GM12864 (cell line): ENCODE measurements around the gene CTDP1.

Source experiments
- DNase-seq: peaks from one replicate; pipeline ENCODE4 v3.0.0-alpha.2; 2011; ENCODE audit warnings: low read depth
- H3K4me3 ChIP-seq: 2 replicates; pipeline ENCODE4 v1.5.1; 2011; ENCODE audit warnings: mild to moderate bottlenecking, low read depth, low read length, control low read depth
- CTCF ChIP-seq: IDR thresholded peaks from 2 replicates; pipeline ENCODE4 v1.5.1; 2011; ENCODE audit warnings: low read depth, mild to moderate bottlenecking, moderate library complexity, low read length, control low read depth, inconsistent platforms; ENCODE audit errors: missing control alignments

The CTDP1 gene

DNA sequence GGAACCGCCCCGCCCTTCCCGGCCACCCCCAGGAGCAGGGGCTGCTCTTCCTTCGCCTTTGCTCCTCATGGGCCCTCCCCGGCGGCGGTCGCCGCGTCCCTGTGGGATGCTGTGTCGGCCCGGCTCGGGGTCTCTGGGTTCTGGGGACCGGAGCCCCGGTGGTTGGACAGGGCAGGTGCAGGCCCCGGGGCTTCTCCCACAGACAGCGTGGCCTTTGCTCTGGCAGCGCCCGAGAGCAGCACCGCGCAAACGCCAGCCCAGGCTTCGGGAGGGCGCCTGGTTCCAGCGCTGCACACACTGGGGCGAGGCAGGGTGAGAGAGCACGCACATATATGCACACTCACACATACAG lies 109.1 kb downstream of the CTDP1 start:
- no peak for TF ChIP-seq CTCF
- H3K4me3 ChIP-seq = no peak overlapping the region
- no peak for DNase-seq

GRCh38 chr18:79789091-79789891 lies 109.7 kb downstream of the CTDP1 start:
- DNase-seq = no peak
- no peak for TF ChIP-seq CTCF
- H3K4me3 ChIP-seq = no peak overlapping the region

DNA sequence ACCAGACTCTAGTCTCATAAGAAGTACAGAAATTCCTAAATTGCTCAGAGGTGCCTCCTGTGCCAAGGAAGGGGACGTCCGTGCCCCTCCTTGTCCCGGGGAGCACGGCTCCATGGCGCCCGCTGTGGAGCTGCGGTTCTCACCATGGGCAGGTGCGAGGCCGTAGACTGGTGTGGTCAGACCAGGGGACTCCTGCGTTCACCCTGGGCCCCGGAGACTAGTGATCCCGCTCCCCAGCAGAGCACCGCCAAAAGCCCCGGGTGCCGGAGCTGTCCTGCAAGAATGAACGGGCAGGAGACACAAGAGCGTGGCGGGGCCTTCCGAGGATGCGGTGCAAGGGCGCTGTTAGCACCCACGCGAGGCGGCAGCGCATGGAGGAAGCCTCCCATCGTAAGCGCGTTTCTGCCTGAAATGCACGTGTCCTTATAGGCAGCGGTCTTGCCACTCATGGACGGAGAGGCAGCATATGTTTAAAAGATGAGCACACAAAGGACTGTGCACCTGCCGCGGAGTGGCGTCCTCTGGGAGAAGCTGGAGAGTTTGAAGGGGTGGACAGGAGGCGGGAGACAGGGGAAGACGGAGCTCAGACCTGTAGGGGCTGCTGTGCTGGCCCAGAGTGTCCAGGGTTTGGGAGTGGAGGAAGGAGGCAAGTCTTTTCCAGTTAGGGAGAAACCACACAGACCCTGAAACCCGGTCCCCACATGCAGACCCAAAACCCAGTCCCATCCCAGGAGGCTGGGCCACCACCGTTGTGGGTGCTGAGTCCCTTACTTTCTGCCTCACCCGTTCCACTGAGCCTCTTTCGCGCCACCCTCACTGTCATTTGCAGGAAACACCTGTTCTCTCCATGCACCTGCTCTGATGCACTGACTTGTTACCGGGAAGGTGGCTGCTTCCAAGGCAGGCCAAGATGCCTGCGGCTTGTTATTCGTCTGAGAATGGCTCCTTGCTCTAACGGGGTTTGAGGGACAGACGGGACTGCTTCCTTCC lies 110.6 kb downstream of the CTDP1 start:
- TF ChIP-seq CTCF = no peak
- no peak overlapping the region for H3K4me3 ChIP-seq
- no peak for DNase-seq

DNA sequence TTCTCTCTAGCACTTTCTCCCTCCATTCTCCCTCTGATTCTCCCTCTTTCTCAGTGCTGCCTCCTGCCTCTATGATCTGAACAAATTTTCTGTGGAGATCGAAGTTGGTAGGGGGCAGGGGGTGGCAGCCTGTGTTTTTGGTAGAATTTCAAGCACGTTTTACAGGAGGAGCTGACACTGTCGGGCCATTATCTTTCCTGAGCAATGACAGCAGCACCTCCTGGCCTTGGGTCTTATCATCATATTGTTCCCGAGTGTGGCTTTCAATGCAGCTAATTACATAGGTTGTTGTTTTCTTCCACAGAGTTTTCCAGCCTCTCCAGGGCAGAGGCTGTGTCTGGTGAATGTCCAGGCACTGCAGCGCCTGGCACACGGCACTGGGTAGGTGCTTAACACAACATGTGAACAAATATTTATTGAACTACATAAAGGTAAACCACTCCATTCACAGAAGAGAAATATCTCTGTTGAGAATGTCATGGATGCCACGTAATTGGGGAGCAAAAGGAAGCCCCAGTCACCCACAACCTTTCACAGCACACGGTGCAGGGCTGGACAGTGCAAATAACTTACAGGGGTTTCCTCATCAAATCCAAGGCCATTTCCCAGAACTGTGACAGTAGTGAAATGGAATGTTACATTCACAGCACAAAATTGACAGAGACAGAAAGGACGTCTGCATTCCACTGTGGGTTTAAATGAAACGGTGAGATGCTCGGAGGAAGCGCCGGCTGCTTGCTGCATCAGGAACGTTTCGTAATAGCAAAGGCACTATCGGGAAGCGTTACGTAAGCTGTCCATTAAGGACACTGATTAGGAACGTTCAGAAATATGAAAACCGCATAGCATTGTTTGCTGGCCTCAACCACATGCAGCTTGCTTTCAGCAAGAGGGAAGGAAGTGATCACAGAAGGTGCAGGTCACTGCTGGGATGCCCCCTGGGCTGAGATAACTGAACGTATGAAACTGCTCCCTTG lies 111.7 kb downstream of the CTDP1 start:
- DNase-seq = no peak
- H3K4me3 ChIP-seq = no peak overlapping the region
- TF ChIP-seq CTCF = no peak

- H3K4me3 ChIP-seq = no peak overlapping the region
- TF ChIP-seq CTCF = no peak
- no peak for DNase-seq
Observed at GRCh38 chr18:79792096-79792987, 112.7 kb downstream of the CTDP1 start.
